H9 (cell line): ENCODE results near the gene STX2. TPM values are rescaled to one million over a fixed set of nuclear protein-coding genes. Genes with fewer than 3 reads are reported as not detected.

Source experiments
- DNase-seq: peaks from one replicate; pipeline ENCODE4 v3.0.0-alpha.2; 2017
- H2AFZ ChIP-seq: one replicate; pipeline ENCODE4 v1.6.1; 2013; ENCODE audit warnings: mild to moderate bottlenecking, low read length, control low read depth, moderate library complexity
- H2AK5ac ChIP-seq: 2 replicates; pipeline ENCODE4 v1.6.1; 2013; ENCODE audit warnings: low read length, control low read depth, mixed read lengths; ENCODE audit not compliant: insufficient read length
- H2BK120ac ChIP-seq: one replicate; pipeline ENCODE4 v1.6.1; 2013; ENCODE audit warnings: low read depth, mild to moderate bottlenecking, low read length, control low read depth, inconsistent platforms; ENCODE audit not compliant: poor library complexity, severe bottlenecking
- H2BK12ac ChIP-seq: 2 replicates; pipeline ENCODE4 v1.6.1; 2013; ENCODE audit warnings: low read length, control low read depth, mixed read lengths, low read depth; ENCODE audit not compliant: insufficient read length
- H2BK15ac ChIP-seq: 2 replicates; pipeline ENCODE4 v1.6.1; 2013; ENCODE audit warnings: low read depth, low read length, control low read depth
- H2BK20ac ChIP-seq: one replicate; pipeline ENCODE4 v1.6.1; 2013; ENCODE audit warnings: low read depth, mild to moderate bottlenecking, low read length, control low read depth, inconsistent platforms; ENCODE audit not compliant: poor library complexity, severe bottlenecking
- H2BK5ac ChIP-seq: 2 replicates; pipeline ENCODE4 v1.6.1; 2013; ENCODE audit warnings: low read length, control low read depth, mixed read lengths; ENCODE audit not compliant: insufficient read length
- H3K14ac ChIP-seq: 2 replicates; pipeline ENCODE4 v1.6.1; 2013; ENCODE audit warnings: low read length, control low read depth; ENCODE audit not compliant: insufficient read depth
- H3K18ac ChIP-seq: 2 replicates; pipeline ENCODE4 v1.6.1; 2013; ENCODE audit warnings: low read depth, mild to moderate bottlenecking, mixed read lengths, low read length, control low read depth; ENCODE audit not compliant: insufficient read length
- H3K23ac ChIP-seq: 2 replicates; pipeline ENCODE4 v1.6.1; 2013; ENCODE audit warnings: low read length, control low read depth, mixed read lengths, low read depth; ENCODE audit not compliant: insufficient read length
- H3K23me2 ChIP-seq: 2 replicates; pipeline ENCODE4 v1.6.1; 2013; ENCODE audit warnings: low read depth, mild to moderate bottlenecking, mixed read lengths, low read length, control low read depth; ENCODE audit not compliant: insufficient read length, poor library complexity, severe bottlenecking
- H3K27ac ChIP-seq: 2 replicates; pipeline ENCODE4 v1.5.1; 2013; ENCODE audit warnings: low read length, control low read depth, mixed read lengths, low read depth; ENCODE audit not compliant: insufficient read length
- H3K27me3 ChIP-seq: 2 replicates; pipeline ENCODE4 v1.6.1; 2013; ENCODE audit warnings: low read length, control low read depth, inconsistent platforms; ENCODE audit not compliant: insufficient read depth
- H3K4ac ChIP-seq: 2 replicates; pipeline ENCODE4 v1.6.1; 2013; ENCODE audit warnings: low read depth, mild to moderate bottlenecking, control low read depth, inconsistent platforms, low read length, moderate library complexity
- H3K4me1 ChIP-seq: 2 replicates; pipeline ENCODE4 v1.6.1; 2013; ENCODE audit warnings: low read length, control low read depth, inconsistent platforms; ENCODE audit not compliant: insufficient read depth
- H3K4me2 ChIP-seq: 2 replicates; pipeline ENCODE4 v1.6.1; 2013; ENCODE audit warnings: low read length, control low read depth, mixed read lengths; ENCODE audit not compliant: insufficient read length, insufficient read depth
- H3K56ac ChIP-seq: 2 replicates; pipeline ENCODE4 v1.6.1; 2013; ENCODE audit warnings: low read depth, mild to moderate bottlenecking, mixed read lengths, low read length, control low read depth; ENCODE audit not compliant: insufficient read length
- H3K79me1 ChIP-seq: 2 replicates; pipeline ENCODE4 v1.6.1; 2013; ENCODE audit warnings: low read depth, mild to moderate bottlenecking, moderate library complexity, low read length, control low read depth, inconsistent platforms; ENCODE audit not compliant: insufficient read depth, poor library complexity, severe bottlenecking
- H3K79me2 ChIP-seq: 2 replicates; pipeline ENCODE4 v1.6.1; 2013; ENCODE audit warnings: low read length, control low read depth, inconsistent platforms; ENCODE audit not compliant: insufficient read depth
- H3K9ac ChIP-seq: 2 replicates; pipeline ENCODE4 v1.6.1; 2013; ENCODE audit warnings: low read length, control low read depth, mixed read lengths; ENCODE audit not compliant: insufficient read length; ENCODE audit errors: extremely low read depth
- H3K9me3 ChIP-seq: one replicate; pipeline ENCODE4 v1.6.1; 2013; ENCODE audit warnings: low read depth, low read length, inconsistent platforms; ENCODE audit not compliant: control insufficient read depth
- H3T11ph ChIP-seq: one replicate; pipeline ENCODE4 v1.6.1; 2013; ENCODE audit warnings: mild to moderate bottlenecking, low read length, control low read depth, inconsistent platforms
- H4K20me1 ChIP-seq: one replicate; pipeline ENCODE4 v1.6.1; 2013; ENCODE audit not compliant: control insufficient read depth, insufficient read length, insufficient read depth
- H4K5ac ChIP-seq: 2 replicates; pipeline ENCODE4 v1.6.1; 2013; ENCODE audit warnings: low read depth, mild to moderate bottlenecking, mixed read lengths, low read length, control low read depth; ENCODE audit not compliant: insufficient read length
- H4K8ac ChIP-seq: replicated peaks from 2 replicates; pipeline ENCODE4 v1.6.1; 2013; ENCODE audit warnings: low read length, control low read depth, mixed read lengths, low read depth; ENCODE audit not compliant: insufficient read length
- H4K91ac ChIP-seq: 2 replicates; pipeline ENCODE4 v1.6.1; 2013; ENCODE audit warnings: low read depth, mild to moderate bottlenecking, moderate library complexity, mixed read lengths, low read length, control low read depth; ENCODE audit not compliant: insufficient read length
- H3K27ac Mint-ChIP-seq, 3 experiments: 2 replicates in 2 of 3; 3 replicates in 1 of 3; pipeline ENCODE4 v1.8.0; 2020 to 2021; ENCODE audit warnings: mixed read lengths in 3 of 3, mild to moderate bottlenecking in 1 of 3, moderate library complexity in 1 of 3
- H3K27me3 Mint-ChIP-seq: 2 replicates; pipeline ENCODE4 v1.8.0; 2021; ENCODE audit warnings: low read depth, mild to moderate bottlenecking, moderate library complexity, mixed read lengths
- H3K36me3 Mint-ChIP-seq, 3 experiments: 2 replicates in 2 of 3; 3 replicates in 1 of 3; pipeline ENCODE4 v1.8.0; 2020 to 2021; ENCODE audit warnings: low read depth in 3 of 3, mixed read lengths in 3 of 3; ENCODE audit not compliant: insufficient read depth in 1 of 3
- H3K4me1 Mint-ChIP-seq, 2 experiments: 2 replicates each; pipeline ENCODE4 v1.8.0; 2020; ENCODE audit warnings: mixed read lengths in 2 of 2
- H3K4me3 Mint-ChIP-seq, 2 experiments: 2 replicates in 1 of 2; 3 replicates in 1 of 2; pipeline ENCODE4 v1.8.0; 2020 to 2021; ENCODE audit warnings: mild to moderate bottlenecking in 2 of 2, mixed read lengths in 2 of 2, moderate library complexity in 1 of 2
- H3K9me3 Mint-ChIP-seq, 2 experiments: 2 replicates in 1 of 2; 3 replicates in 1 of 2; pipeline ENCODE4 v1.8.0; 2020; ENCODE audit warnings: mild to moderate bottlenecking in 2 of 2, mixed read lengths in 2 of 2, moderate library complexity in 1 of 2
- WGBS: extraction: QIAGEN DNeasy Blood & Tissue Kit; methylation state at CpG from one replicate; pipeline ENCODE4 v1.1.7; 2013; ENCODE audit warnings: missing lambda C conversion rate, low lambda C conversion rate, mixed read lengths; ENCODE audit not compliant: insufficient read length; ENCODE audit errors: extremely low coverage; 5-methylcytosine and 5-hydroxymethylcytosine counted together
- total RNA-seq: library from RNA; stranded (reverse); gene quantifications from 2 replicates; pipeline ENCODE4 v1.2.1, GENCODE V29; 2021
- TF ChIP-seq, protein P1 (sequence below): fragments of 200-600 bp; sonication (generic); conservative IDR thresholded peaks from 3 replicates; pipeline ENCODE4 v1.8.0; 2021; ENCODE audit warnings: antibody characterized with exemption, mild to moderate bottlenecking

STX2 gene
- total RNA-seq, 1 experiment from 2014 or later: 19.4 TPM

DNA sequence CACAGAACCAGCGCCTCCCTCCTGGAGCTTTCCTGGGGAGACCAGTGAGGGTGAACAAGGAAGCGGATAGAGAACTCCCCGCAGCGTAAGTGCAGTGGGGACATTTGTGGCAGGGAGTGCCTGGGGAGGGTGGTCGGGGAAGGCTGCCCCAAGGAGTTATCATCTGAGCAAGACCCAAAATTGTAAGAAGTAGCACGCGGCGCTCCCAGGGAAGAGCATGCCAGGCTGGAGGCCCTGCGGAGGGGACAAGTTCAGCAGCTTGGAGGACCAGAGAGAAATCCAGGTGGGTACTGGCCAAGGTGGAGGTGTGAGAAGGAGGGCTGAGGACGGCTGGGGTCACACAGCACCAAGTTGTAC, 76.8 kb downstream of the STX2 start:
- Histone ChIP-seq H3K79me2 (no peaks in the 10 kb centered on the region), H2AFZ (no peak overlapping the region), H3K4me1 (no peaks in the 10 kb centered on the region), H3K4ac (no peak overlapping the region), H2BK15ac (no peak overlapping the region), H2BK120ac (no peak overlapping the region), H4K20me1 (no peaks in the 10 kb centered on the region), H4K5ac (no peak overlapping the region), H3K9me3 (peaks cover 16% of the 10 kb centered on the region), H4K8ac (no peak overlapping the region), H3T11ph (no peak overlapping the region), H3K27me3 (no peaks in the 10 kb centered on the region), H3K79me1 (no peaks in the 10 kb centered on the region), H3K56ac (no peak overlapping the region), H3K14ac (no peak overlapping the region), H3K18ac (no peak overlapping the region), H3K9ac (no peak overlapping the region), H2BK5ac (no peak overlapping the region), H3K27ac (no peak overlapping the region), H4K91ac (no peak overlapping the region), H2BK12ac (no peak overlapping the region), H3K4me2 (no peak overlapping the region), H2AK5ac (no peak overlapping the region), H3K23ac (no peak overlapping the region), H3K23me2 (no peaks in the 10 kb centered on the region), H2BK20ac (no peak overlapping the region)
- H3K4me1 Mint-ChIP-seq: no peaks in the 10 kb centered on the region
- DNase-seq: no peak
- no peak overlapping the region for H3K4me3 Mint-ChIP-seq
- peaks cover 11% of the 10 kb centered on the region for H3K27me3 Mint-ChIP-seq
- no peaks in the 10 kb centered on the region for H3K36me3 Mint-ChIP-seq
- H3K9me3 Mint-ChIP-seq: no peaks in the 10 kb centered on the region
- no CpG with 5 or more reads among the region's 10 CpGs for WGBS
- H3K27ac Mint-ChIP-seq: no peak overlapping the region
- TF ChIP-seq, protein P1, sequence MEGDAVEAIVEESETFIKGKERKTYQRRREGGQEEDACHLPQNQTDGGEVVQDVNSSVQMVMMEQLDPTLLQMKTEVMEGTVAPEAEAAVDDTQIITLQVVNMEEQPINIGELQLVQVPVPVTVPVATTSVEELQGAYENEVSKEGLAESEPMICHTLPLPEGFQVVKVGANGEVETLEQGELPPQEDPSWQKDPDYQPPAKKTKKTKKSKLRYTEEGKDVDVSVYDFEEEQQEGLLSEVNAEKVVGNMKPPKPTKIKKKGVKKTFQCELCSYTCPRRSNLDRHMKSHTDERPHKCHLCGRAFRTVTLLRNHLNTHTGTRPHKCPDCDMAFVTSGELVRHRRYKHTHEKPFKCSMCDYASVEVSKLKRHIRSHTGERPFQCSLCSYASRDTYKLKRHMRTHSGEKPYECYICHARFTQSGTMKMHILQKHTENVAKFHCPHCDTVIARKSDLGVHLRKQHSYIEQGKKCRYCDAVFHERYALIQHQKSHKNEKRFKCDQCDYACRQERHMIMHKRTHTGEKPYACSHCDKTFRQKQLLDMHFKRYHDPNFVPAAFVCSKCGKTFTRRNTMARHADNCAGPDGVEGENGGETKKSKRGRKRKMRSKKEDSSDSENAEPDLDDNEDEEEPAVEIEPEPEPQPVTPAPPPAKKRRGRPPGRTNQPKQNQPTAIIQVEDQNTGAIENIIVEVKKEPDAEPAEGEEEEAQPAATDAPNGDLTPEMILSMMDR: no peak
